MCF 10A (cell line): ENCODE results near the gene IFT88. TPM values are rescaled to one million over a fixed set of nuclear protein-coding genes. Genes with fewer than 3 reads are reported as not detected.

Experiments used
- BruUV-seq: library from RNA; stranded (reverse); fragments of 400-500 nt; replicated peaks from 2 replicates; lab custom pipeline; 2021; lab: Mats Ljungman, UMichigan
- CTCF ChIA-PET: fragments of 300-600 bp; sonication (Branson Sonifier 250); formaldehyde crosslinking; extraction: SDS; loops from one replicate; lab custom pipeline; 2021; ENCODE audit warnings: antibody characterized with exemption, inconsistent platforms; lab: Yijun Ruan, JAX
- POLR2A ChIA-PET: fragments of 300-600, 350-650 bp; sonication (Branson Sonifier 250); formaldehyde crosslinking; extraction: SDS; loops from one replicate; lab custom pipeline; 2020; ENCODE audit warnings: antibody characterized with exemption, inconsistent platforms; lab: Yijun Ruan, JAX
- DNase-seq: peaks from one replicate; pipeline ENCODE4 v3.0.0-alpha.2; 2018; ENCODE audit not compliant: unreplicated experiment
- H3K27ac Mint-ChIP-seq: one replicate; pipeline ENCODE4 v1.8.0; 2022; ENCODE audit warnings: mild to moderate bottlenecking, low read depth, mixed read lengths; ENCODE audit not compliant: unreplicated experiment
- H3K27me3 Mint-ChIP-seq: one replicate; pipeline ENCODE4 v1.8.0; 2022; ENCODE audit warnings: mixed read lengths; ENCODE audit not compliant: insufficient read depth, unreplicated experiment
- H3K36me3 Mint-ChIP-seq: one replicate; pipeline ENCODE4 v1.8.0; 2022; ENCODE audit warnings: mild to moderate bottlenecking, moderate library complexity, mixed read lengths; ENCODE audit not compliant: insufficient read depth, unreplicated experiment
- H3K4me1 Mint-ChIP-seq: one replicate; pipeline ENCODE4 v1.8.0; 2022; ENCODE audit warnings: mixed read lengths; ENCODE audit not compliant: insufficient read depth, unreplicated experiment
- H3K4me3 Mint-ChIP-seq: one replicate; pipeline ENCODE4 v1.8.0; 2022; ENCODE audit warnings: mild to moderate bottlenecking, moderate library complexity, mixed read lengths; ENCODE audit not compliant: unreplicated experiment
- H3K9me3 Mint-ChIP-seq: one replicate; pipeline ENCODE4 v1.8.0; 2022; ENCODE audit warnings: mixed read lengths; ENCODE audit not compliant: unreplicated experiment
- CTCF ChIP-seq: fragments of 200-600 bp; IDR thresholded peaks from one replicate; pipeline ENCODE4 v1.8.0; 2022; ENCODE audit warnings: antibody characterized with exemption, mild to moderate bottlenecking; ENCODE audit not compliant: unreplicated experiment
- intact Hi-C: fragments of 100-400 bp; cut with micrococcal nuclease; formaldehyde crosslinking; loops from 2 replicates; pipeline ENCODE4 v1.14.1; 2022
- total RNA-seq: library from RNA; stranded (reverse); gene quantifications from 2 replicates; pipeline ENCODE4 v1.2.3, GENCODE V29; 2022

The IFT88 gene
- total RNA-seq, 1 experiment from 2014 or later: 19.8 TPM

- no peak overlapping the region for H3K27ac Mint-ChIP-seq
- H3K4me3 Mint-ChIP-seq: no peak overlapping the region
- no peaks in the 10 kb centered on the region for H3K4me1 Mint-ChIP-seq
- ChIA-PET CTCF (no interaction called here), POLR2A (no interaction called here)
- no peak for TF ChIP-seq CTCF
- H3K36me3 Mint-ChIP-seq: peaks cover 11% of the 10 kb centered on the region
- H3K9me3 Mint-ChIP-seq: no peaks in the 10 kb centered on the region
- no peaks in the 10 kb centered on the region for H3K27me3 Mint-ChIP-seq
- BruUV-seq: no TSS peak
- DNase-seq: no peak
- intact Hi-C loops: no loop called here
Measured at GRCh38 chr13:20636079-20636478, 69.1 kb downstream of the IFT88 start.

GRCh38 chr13:20637811-20638210 is 70.9 kb downstream of the IFT88 start:
- POLR2A ChIA-PET: no interaction called here
- no TSS peak for BruUV-seq
- H3K4me1 Mint-ChIP-seq: no peaks in the 10 kb centered on the region
- TF ChIP-seq CTCF: no peak
- intact Hi-C loops: no loop called here
- no peaks in the 10 kb centered on the region for H3K9me3 Mint-ChIP-seq
- CTCF ChIA-PET: interaction anchor here (1.0 kb wide), 1 partner anchor 92 kb away, joined by 3 read pairs; no protein-coding TSS in a partner anchor
- H3K4me3 Mint-ChIP-seq: no peak overlapping the region
- peaks cover 11% of the 10 kb centered on the region for H3K36me3 Mint-ChIP-seq
- no peaks in the 10 kb centered on the region for H3K27me3 Mint-ChIP-seq
- H3K27ac Mint-ChIP-seq: no peak overlapping the region
- no peak for DNase-seq

GRCh38 chr13:20647758-20648157 is 80.8 kb downstream of the IFT88 start:
- ChIA-PET POLR2A (no interaction called here), CTCF (no interaction called here)
- Mint-ChIP-seq H3K4me1 (no peaks in the 10 kb centered on the region), H3K4me3 (no peak overlapping the region), H3K36me3 (peaks cover 7% of the 10 kb centered on the region), H3K27me3 (no peaks in the 10 kb centered on the region), H3K9me3 (peaks cover 7% of the 10 kb centered on the region), H3K27ac (no peak overlapping the region)
- TF ChIP-seq CTCF: no peak
- BruUV-seq: no TSS peak
- DNase-seq: no peak
- intact Hi-C loops: no loop called here

GRCh38 chr13:20652946-20653345 is 86.0 kb downstream of the IFT88 start:
- no peak for DNase-seq
- Mint-ChIP-seq H3K27ac (no peak overlapping the region), H3K4me3 (no peak overlapping the region), H3K4me1 (no peaks in the 10 kb centered on the region), H3K9me3 (no peaks in the 10 kb centered on the region), H3K27me3 (no peaks in the 10 kb centered on the region), H3K36me3 (peaks cover 7% of the 10 kb centered on the region)
- POLR2A ChIA-PET: no interaction called here
- intact Hi-C loops: no loop called here
- CTCF ChIA-PET: no interaction called here
- TF ChIP-seq CTCF: no peak
- no TSS peak for BruUV-seq
